ENCODE results near the gene CGB5. TPM values are rescaled to one million over a fixed set of nuclear protein-coding genes. Genes with fewer than 3 reads are reported as not detected.

Gene CGB5
- total and polyA plus RNA-seq, 9 of the 15 experiments (the other 6 are each of a cell fraction or from before 2014, with no cell fraction given) = not detected

DNA sequence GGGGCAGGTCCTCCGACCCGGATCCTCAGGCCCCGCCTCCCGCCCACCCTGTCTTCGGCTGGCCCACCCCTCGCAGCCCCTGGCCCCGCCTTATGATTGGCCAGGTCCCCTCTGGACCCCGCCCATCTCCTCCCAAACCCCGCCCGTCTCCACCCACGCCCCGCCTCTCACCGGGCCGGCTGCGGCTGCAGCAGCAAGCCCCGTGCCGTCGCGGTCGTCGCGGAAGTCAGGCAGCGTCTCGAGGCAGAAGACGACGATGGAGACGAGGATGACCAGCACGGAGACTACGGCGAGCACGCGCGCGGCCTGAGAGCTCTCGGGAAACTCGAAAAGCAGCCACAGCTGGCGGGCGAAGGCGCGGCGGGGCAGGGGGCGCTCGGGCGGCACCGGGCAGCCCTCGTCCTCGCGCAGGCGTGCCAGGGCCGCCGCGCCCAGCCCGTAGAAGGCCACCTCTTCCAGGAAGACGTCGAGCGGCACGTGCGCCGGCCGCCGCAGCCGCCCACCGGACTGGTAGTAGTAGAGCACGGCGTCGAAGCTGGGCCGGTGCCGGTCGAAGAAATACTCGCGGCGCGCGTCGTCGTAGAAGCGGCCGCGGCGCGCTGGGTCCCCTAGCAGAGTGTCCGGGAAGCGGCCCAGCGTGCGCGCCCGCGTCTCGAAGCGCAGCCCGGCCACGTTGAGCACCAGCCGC, 28.4 kb downstream of the CGB5 start (continued):
- TF ChIP-seq, protein P1, sequence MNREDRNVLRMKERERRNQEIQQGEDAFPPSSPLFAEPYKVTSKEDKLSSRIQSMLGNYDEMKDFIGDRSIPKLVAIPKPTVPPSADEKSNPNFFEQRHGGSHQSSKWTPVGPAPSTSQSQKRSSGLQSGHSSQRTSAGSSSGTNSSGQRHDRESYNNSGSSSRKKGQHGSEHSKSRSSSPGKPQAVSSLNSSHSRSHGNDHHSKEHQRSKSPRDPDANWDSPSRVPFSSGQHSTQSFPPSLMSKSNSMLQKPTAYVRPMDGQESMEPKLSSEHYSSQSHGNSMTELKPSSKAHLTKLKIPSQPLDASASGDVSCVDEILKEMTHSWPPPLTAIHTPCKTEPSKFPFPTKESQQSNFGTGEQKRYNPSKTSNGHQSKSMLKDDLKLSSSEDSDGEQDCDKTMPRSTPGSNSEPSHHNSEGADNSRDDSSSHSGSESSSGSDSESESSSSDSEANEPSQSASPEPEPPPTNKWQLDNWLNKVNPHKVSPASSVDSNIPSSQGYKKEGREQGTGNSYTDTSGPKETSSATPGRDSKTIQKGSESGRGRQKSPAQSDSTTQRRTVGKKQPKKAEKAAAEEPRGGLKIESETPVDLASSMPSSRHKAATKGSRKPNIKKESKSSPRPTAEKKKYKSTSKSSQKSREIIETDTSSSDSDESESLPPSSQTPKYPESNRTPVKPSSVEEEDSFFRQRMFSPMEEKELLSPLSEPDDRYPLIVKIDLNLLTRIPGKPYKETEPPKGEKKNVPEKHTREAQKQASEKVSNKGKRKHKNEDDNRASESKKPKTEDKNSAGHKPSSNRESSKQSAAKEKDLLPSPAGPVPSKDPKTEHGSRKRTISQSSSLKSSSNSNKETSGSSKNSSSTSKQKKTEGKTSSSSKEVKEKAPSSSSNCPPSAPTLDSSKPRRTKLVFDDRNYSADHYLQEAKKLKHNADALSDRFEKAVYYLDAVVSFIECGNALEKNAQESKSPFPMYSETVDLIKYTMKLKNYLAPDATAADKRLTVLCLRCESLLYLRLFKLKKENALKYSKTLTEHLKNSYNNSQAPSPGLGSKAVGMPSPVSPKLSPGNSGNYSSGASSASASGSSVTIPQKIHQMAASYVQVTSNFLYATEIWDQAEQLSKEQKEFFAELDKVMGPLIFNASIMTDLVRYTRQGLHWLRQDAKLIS (CRISPR knock-in tag; IDR thresholded peaks at IDR 0.05) = no peak
- TF ChIP-seq CREM (IDR thresholded peaks at IDR 0.05; ENCODE audit: low read depth) (peak; percentile 24; the same call in 1 of the 2 replicates), BCL6 (CRISPR knock-in tag; IDR thresholded peaks at IDR 0.05) (no peak), TGIF2 (CRISPR knock-in tag; IDR thresholded peaks at IDR 0.05) (no peak), FOXJ2 (tag; IDR thresholded peaks at IDR 0.05) (no peak), EGR1 (conservative IDR thresholded peaks at IDR 0.05) (peak; percentile 78), PCBP1 (IDR thresholded peaks at IDR 0.05; ENCODE audit: low read depth, low read length, poor library complexity, severe bottlenecking) (peak; percentile 56), ZNF785 (CRISPR knock-in tag; IDR thresholded peaks at IDR 0.05) (no peak), FOXA1 (IDR thresholded peaks at IDR 0.05; ENCODE audit: borderline replicate concordance) (no peak), ETS2 (tag; IDR thresholded peaks at IDR 0.05; ENCODE audit: borderline replicate concordance, poor library complexity, severe bottlenecking) (no peak), MCM2 (IDR thresholded peaks at IDR 0.05; ENCODE audit: low read depth) (no peak), ZNF324 (CRISPR knock-in tag; IDR thresholded peaks at IDR 0.05) (no peak), GATAD2B (IDR thresholded peaks at IDR 0.05; ENCODE audit: borderline replicate concordance) (no peak)
- TF ChIP-seq, protein P2, sequence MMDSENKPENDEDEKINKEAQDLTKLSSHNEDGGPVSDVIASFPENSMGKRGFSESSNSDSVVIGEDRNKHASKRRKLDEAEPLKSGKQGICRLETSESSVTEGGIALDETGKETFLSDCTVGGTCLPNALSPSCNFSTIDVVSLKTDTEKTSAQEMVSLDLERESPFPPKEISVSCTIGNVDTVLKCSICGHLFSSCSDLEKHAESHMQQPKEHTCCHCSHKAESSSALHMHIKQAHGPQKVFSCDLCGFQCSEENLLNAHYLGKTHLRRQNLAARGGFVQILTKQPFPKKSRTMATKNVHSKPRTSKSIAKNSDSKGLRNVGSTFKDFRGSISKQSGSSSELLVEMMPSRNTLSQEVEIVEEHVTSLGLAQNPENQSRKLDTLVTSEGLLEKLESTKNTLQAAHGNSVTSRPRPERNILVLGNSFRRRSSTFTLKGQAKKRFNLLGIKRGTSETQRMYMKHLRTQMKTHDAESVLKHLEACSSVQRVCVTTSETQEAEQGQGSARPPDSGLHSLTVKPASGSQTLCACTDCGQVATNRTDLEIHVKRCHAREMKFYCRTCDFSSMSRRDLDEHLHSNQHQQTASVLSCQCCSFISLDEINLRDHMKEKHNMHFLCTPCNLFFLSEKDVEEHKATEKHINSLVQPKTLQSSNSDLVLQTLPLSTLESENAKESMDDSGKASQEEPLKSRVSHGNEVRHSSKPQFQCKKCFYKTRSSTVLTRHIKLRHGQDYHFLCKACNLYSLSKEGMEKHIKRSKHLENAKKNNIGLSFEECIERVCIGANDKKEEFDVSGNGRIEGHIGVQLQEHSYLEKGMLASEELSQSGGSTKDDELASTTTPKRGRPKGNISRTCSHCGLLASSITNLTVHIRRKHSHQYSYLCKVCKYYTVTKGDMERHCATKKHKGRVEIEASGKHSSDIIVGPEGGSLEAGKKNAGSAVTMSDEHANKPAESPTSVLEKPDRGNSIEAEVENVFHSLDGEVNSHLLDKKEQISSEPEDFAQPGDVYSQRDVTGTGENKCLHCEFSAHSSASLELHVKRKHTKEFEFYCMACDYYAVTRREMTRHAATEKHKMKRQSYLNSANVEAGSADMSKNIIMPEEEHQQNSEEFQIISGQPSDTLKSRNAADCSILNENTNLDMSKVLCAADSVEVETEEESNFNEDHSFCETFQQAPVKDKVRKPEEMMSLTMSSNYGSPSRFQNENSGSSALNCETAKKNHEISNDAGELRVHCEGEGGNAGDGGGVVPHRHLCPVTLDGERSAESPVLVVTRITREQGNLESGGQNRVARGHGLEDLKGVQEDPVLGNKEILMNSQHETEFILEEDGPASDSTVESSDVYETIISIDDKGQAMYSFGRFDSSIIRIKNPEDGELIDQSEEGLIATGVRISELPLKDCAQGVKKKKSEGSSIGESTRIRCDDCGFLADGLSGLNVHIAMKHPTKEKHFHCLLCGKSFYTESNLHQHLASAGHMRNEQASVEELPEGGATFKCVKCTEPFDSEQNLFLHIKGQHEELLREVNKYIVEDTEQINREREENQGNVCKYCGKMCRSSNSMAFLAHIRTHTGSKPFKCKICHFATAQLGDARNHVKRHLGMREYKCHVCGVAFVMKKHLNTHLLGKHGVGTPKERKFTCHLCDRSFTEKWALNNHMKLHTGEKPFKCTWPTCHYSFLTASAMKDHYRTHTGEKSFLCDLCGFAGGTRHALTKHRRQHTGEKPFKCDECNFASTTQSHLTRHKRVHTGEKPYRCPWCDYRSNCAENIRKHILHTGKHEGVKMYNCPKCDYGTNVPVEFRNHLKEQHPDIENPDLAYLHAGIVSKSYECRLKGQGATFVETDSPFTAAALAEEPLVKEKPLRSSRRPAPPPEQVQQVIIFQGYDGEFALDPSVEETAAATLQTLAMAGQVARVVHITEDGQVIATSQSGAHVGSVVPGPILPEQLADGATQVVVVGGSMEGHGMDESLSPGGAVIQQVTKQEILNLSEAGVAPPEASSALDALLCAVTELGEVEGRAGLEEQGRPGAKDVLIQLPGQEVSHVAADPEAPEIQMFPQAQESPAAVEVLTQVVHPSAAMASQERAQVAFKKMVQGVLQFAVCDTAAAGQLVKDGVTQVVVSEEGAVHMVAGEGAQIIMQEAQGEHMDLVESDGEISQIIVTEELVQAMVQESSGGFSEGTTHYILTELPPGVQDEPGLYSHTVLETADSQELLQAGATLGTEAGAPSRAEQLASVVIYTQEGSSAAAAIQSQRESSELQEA (IDR thresholded peaks at IDR 0.05; ENCODE audit: low read depth) = no peak
- TF ChIP-seq, protein P3, sequence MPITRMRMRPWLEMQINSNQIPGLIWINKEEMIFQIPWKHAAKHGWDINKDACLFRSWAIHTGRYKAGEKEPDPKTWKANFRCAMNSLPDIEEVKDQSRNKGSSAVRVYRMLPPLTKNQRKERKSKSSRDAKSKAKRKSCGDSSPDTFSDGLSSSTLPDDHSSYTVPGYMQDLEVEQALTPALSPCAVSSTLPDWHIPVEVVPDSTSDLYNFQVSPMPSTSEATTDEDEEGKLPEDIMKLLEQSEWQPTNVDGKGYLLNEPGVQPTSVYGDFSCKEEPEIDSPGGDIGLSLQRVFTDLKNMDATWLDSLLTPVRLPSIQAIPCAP (CRISPR knock-in tag; IDR thresholded peaks at IDR 0.05; ENCODE audit: borderline replicate concordance) = no peak

Measured in K562 (cell line).